ENCODE data around the gene IL27RA.
A peak's percentile ranks its signal among the peaks of the same experiment; 100 is the strongest.

IL27RA gene

GRCh38 chr19:14059652-14060155, 28.1 kb downstream of the IL27RA start:
- DNase-seq, result no peak

- no peak for DNase-seq
Measured at GRCh38 chr19:14061081-14061749, 29.7 kb downstream of the IL27RA start.

- DNase-seq, result no peak
Measured at GRCh38 chr19:14061751-14062557, 30.4 kb downstream of the IL27RA start, which contains the start of gene PALM3. PALM3 (minus strand) TSS chr19:14062076; CDS start chr19:14061980, 96 bp downstream.

GRCh38 chr19:14062558-14062855, 30.9 kb downstream of the IL27RA start:
- DNase-seq, result no peak

GRCh38 chr19:14063105-14063504, 31.5 kb downstream of the IL27RA start:
- no peak for DNase-seq

GRCh38 chr19:14066134-14066533, 34.6 kb downstream of the IL27RA start:
- no peak for DNase-seq

GRCh38 chr19:14070268-14071050, 38.9 kb downstream of the IL27RA start:
- DNase-seq, result no peak

- peak; percentile 23 for DNase-seq
Measured at GRCh38 chr19:14072535-14073260, 41.1 kb downstream of the IL27RA start, which contains the start of gene MISP3. MISP3 (plus strand) TSS chr19:14072786; CDS start chr19:14073310, 524 bp downstream.

GRCh38 chr19:14073261-14073924, 41.8 kb downstream of the IL27RA start:
- DNase-seq, result peak; percentile 71

- DNase-seq, result peak; percentile 27
Measured at GRCh38 chr19:14073925-14074838, 42.6 kb downstream of the IL27RA start.

- DNase-seq, result no peak
Measured at GRCh38 chr19:14078411-14078810, 46.8 kb downstream of the IL27RA start.

GRCh38 chr19:14080887-14081796, 49.6 kb downstream of the IL27RA start:
- peak; percentile 99 for DNase-seq

- no peak for DNase-seq
Measured at GRCh38 chr19:14081797-14082674, 50.5 kb downstream of the IL27RA start.

GRCh38 chr19:14082675-14082960, 51.1 kb downstream of the IL27RA start:
- DNase-seq, result no peak

- no peak for DNase-seq
Measured at GRCh38 chr19:14085309-14085995, 53.9 kb downstream of the IL27RA start, which contains the start of gene C19orf67. C19orf67 (minus strand) TSS chr19:14085783; CDS start chr19:14085627, 156 bp downstream.

- no peak for DNase-seq
Measured at GRCh38 chr19:14086098-14086497, 54.5 kb downstream of the IL27RA start.

- DNase-seq, result no peak
Measured at GRCh38 chr19:14088634-14089411, 57.3 kb downstream of the IL27RA start.
